GM23338 (cell line): ENCODE measurements around the gene RNF157. TPM values are rescaled to one million over a fixed set of nuclear protein-coding genes. Genes with fewer than 3 reads are reported as not detected.

Experiments used
- ATAC-seq: fragments of 200-7000 bp; cut with Tn5 transposase; 3 replicates; pipeline ENCODE4 v1.9.1; 2020
- DNase-seq: peaks from one replicate; pipeline ENCODE4 v3.0.0-alpha.2; 2015; ENCODE audit warnings: low spot score
- H2AFZ ChIP-seq: fragments of 200-600 bp; sonication (generic); 2 replicates; pipeline ENCODE4 v1.8.0; 2016; ENCODE audit warnings: antibody characterized with exemption, mild to moderate bottlenecking, moderate library complexity
- H3F3A ChIP-seq: fragments of 200-600 bp; sonication (generic); replicated peaks from 2 replicates; pipeline ENCODE4 v1.8.0; 2017; ENCODE audit warnings: antibody characterized with exemption, mixed run types, low read depth
- H3K27ac ChIP-seq: fragments of 200-600 bp; sonication (generic); 2 replicates; pipeline ENCODE4 v1.6.1; 2016; ENCODE audit warnings: low read depth
- H3K27me3 ChIP-seq: fragments of 200-600 bp; sonication (generic); 2 replicates; pipeline ENCODE4 v1.8.0; 2016; ENCODE audit warnings: mild to moderate bottlenecking, mixed run types, moderate library complexity; ENCODE audit not compliant: insufficient read depth
- H3K36me3 ChIP-seq: fragments of 200-600 bp; sonication (generic); 2 replicates; pipeline ENCODE4 v1.8.0; 2016; ENCODE audit warnings: mild to moderate bottlenecking; ENCODE audit not compliant: insufficient read depth
- H3K4me1 ChIP-seq: fragments of 200-600 bp; sonication (generic); 2 replicates; pipeline ENCODE4 v1.8.0; 2016; ENCODE audit warnings: mild to moderate bottlenecking, moderate library complexity; ENCODE audit not compliant: insufficient read depth
- H3K4me2 ChIP-seq: fragments of 200-600 bp; sonication (generic); 2 replicates; pipeline ENCODE4 v1.7.1; 2017; ENCODE audit warnings: mixed run types
- H3K4me3 ChIP-seq: fragments of 200-600 bp; sonication (generic); 2 replicates; pipeline ENCODE4 v1.6.1; 2016; ENCODE audit warnings: mixed run types
- H3K79me2 ChIP-seq: fragments of 200-600 bp; sonication (generic); replicated peaks from 2 replicates; pipeline ENCODE4 v1.8.0; 2017; ENCODE audit warnings: mild to moderate bottlenecking; ENCODE audit not compliant: insufficient read depth
- H3K9me2 ChIP-seq: fragments of 200-600 bp; sonication (generic); 2 replicates; pipeline ENCODE4 v1.8.0; 2017; ENCODE audit not compliant: insufficient read depth
- H4K20me1 ChIP-seq: fragments of 200-600 bp; sonication (generic); replicated peaks from 2 replicates; pipeline ENCODE4 v1.8.0; 2017; ENCODE audit warnings: mild to moderate bottlenecking; ENCODE audit not compliant: insufficient read depth
- H3K27ac Mint-ChIP-seq: 2 replicates; pipeline ENCODE4 v1.8.0; 2020; ENCODE audit warnings: inconsistent platforms, mild to moderate bottlenecking, moderate library complexity, mixed read lengths
- H3K27me3 Mint-ChIP-seq: 3 replicates; pipeline ENCODE4 v1.8.0; 2022; ENCODE audit warnings: low read depth, mild to moderate bottlenecking, moderate library complexity, mixed read lengths, inconsistent platforms; ENCODE audit not compliant: insufficient read depth, poor library complexity
- H3K36me3 Mint-ChIP-seq: 3 replicates; pipeline ENCODE4 v1.8.0; 2021; ENCODE audit warnings: low read depth, mild to moderate bottlenecking, inconsistent platforms, moderate library complexity, mixed read lengths
- H3K4me1 Mint-ChIP-seq: 3 replicates; pipeline ENCODE4 v1.8.0; 2020; ENCODE audit warnings: mild to moderate bottlenecking, inconsistent platforms, mixed read lengths
- H3K4me3 Mint-ChIP-seq: 3 replicates; pipeline ENCODE4 v1.8.0; 2021; ENCODE audit warnings: moderate library complexity, mild to moderate bottlenecking, inconsistent platforms, mixed read lengths
- H3K9me3 Mint-ChIP-seq: 3 replicates; pipeline ENCODE4 v1.8.0; 2020; ENCODE audit warnings: moderate library complexity, mild to moderate bottlenecking, inconsistent platforms, mixed read lengths
- CREB1 ChIP-seq: fragments of 250-450 bp; sonication (Bioruptor Pico); IDR thresholded peaks from 2 replicates; pipeline ENCODE4 v1.5.0; 2020; ENCODE audit warnings: low read depth, mild to moderate bottlenecking, moderate library complexity
- CTCF ChIP-seq, 2 experiments: fragments of 200-600 bp in 1 of 2; sonication (generic) in 1 of 2; conservative IDR thresholded peaks; 2 replicates each; pipeline versions ENCODE4 v1.5.1 to v1.6.1; 2016 to 2017; ENCODE audit warnings: antibody characterized with exemption in 2 of 2, low read depth in 2 of 2, mild to moderate bottlenecking in 2 of 2, moderate library complexity in 1 of 2
- ETS1 ChIP-seq: IDR thresholded peaks from 2 replicates; pipeline ENCODE4 v1.6.1; 2016; ENCODE audit warnings: antibody characterized with exemption
- EZH2 ChIP-seq: fragments of 200-600 bp; sonication (generic); IDR thresholded peaks from one replicate; pipeline ENCODE4 v1.8.0; 2017; ENCODE audit warnings: antibody characterized with exemption, mild to moderate bottlenecking, low read depth; ENCODE audit not compliant: unreplicated experiment
- EZH2phosphoT487 ChIP-seq: fragments of 200-600 bp; sonication (generic); IDR thresholded peaks from one replicate; pipeline ENCODE4 v1.8.1; 2018; ENCODE audit warnings: antibody characterized with exemption; ENCODE audit not compliant: unreplicated experiment
- POLR2AphosphoS5 ChIP-seq: IDR thresholded peaks from 2 replicates; pipeline ENCODE4 v1.6.1; 2016; ENCODE audit warnings: antibody characterized with exemption, low read depth
- REST ChIP-seq: IDR thresholded peaks from one replicate; pipeline ENCODE4 v1.6.1; 2018; ENCODE audit warnings: antibody characterized with exemption; ENCODE audit not compliant: unreplicated experiment
- STAT1 ChIP-seq: IDR thresholded peaks from one replicate; pipeline ENCODE4 v1.6.1; 2016; ENCODE audit warnings: antibody characterized with exemption; ENCODE audit not compliant: unreplicated experiment
- ZNF114 ChIP-seq: fragments of 250-450 bp; sonication (Bioruptor Pico); IDR thresholded peaks from 2 replicates; pipeline ENCODE4 v1.5.0; 2020; ENCODE audit warnings: mild to moderate bottlenecking, moderate library complexity
- ZNF331 ChIP-seq: fragments of 250-450 bp; sonication (Bioruptor Pico); IDR thresholded peaks from 2 replicates; pipeline ENCODE4 v1.5.0; 2020; ENCODE audit warnings: low read depth, mild to moderate bottlenecking, moderate library complexity
- polyA plus RNA-seq: library from polyadenylated mRNA; unstranded; fragments of >200 nt; fragmentation: Nextera tagmentation; extraction: Ambion mirVana; gene quantifications from 2 replicates; pipeline ENCODE4 v1.2.1, GENCODE V29; 2016
- total RNA-seq: library from RNA; depleted of rRNA; stranded (reverse); fragments of >200 nt; shearing (Covaris generic); gene quantifications from 2 replicates; pipeline ENCODE4 v1.2.3, GENCODE V29; 2014

The RNF157 gene
- total and polyA plus RNA-seq, 2 experiments from 2014 or later, result 7.8 to 11.7 TPM

GRCh38 chr17:76171706-76172105, 68.6 kb downstream of the RNF157 start:
- H3K36me3 Mint-ChIP-seq, result no peaks in the 10 kb centered on the region

GRCh38 chr17:76170114-76170513, 70.2 kb downstream of the RNF157 start:
- no peak for DNase-seq
- H3K27ac ChIP-seq, result no peak overlapping the region
- 0 out of 2 replicates have a peak, but pooled peaks cover 3% of the 10 kb centered on the region for H3F3A ChIP-seq
- no peak overlapping the region for H3K4me2 ChIP-seq
- Mint-ChIP-seq H3K4me3 (no peak overlapping the region), H3K9me3 (no peaks in the 10 kb centered on the region), H3K27me3 (no peaks in the 10 kb centered on the region), H3K36me3 (no peaks in the 10 kb centered on the region), H3K27ac (no peak overlapping the region), H3K4me1 (no peaks in the 10 kb centered on the region)
- no peaks in the 10 kb centered on the region for H3K79me2 ChIP-seq
- no peaks in the 10 kb centered on the region for H4K20me1 ChIP-seq
- no peaks in the 10 kb centered on the region for H3K36me3 ChIP-seq
- no peak overlapping the region for H3K4me3 ChIP-seq
- no peak for ATAC-seq
- H2AFZ ChIP-seq, result no peak overlapping the region
- H3K9me2 ChIP-seq, result no peaks in the 10 kb centered on the region
- H3K4me1 ChIP-seq, result peaks cover 3% of the 10 kb centered on the region; the same call in 1 of the 2 replicates
- no peaks in the 10 kb centered on the region for H3K27me3 ChIP-seq
- TF ChIP-seq EZH2, result no peak
- TF ChIP-seq POLR2AphosphoS5, result no peak
- TF ChIP-seq ZNF331 (CRISPR knock-in tag), result no peak
- no peak for TF ChIP-seq STAT1
- no peak for TF ChIP-seq EZH2phosphoT487
- no peak for TF ChIP-seq ETS1
- TF ChIP-seq REST, result no peak

More at GRCh38 chr17:76171706-76172105, 68.6 kb downstream of the RNF157 start:
- H3K4me3 ChIP-seq, result no peak overlapping the region
- ATAC-seq (no peak), DNase-seq (no peak)
- no peaks in the 10 kb centered on the region for H3K27me3 ChIP-seq
- Mint-ChIP-seq H3K4me1 (peaks cover 9% of the 10 kb centered on the region), H3K4me3 (no peak overlapping the region), H3K27me3 (peaks cover 3% of the 10 kb centered on the region), H3K9me3 (no peaks in the 10 kb centered on the region), H3K27ac (no peak overlapping the region)
- H2AFZ ChIP-seq, result no peak overlapping the region
- TF ChIP-seq CTCF (conservative IDR thresholded peaks at IDR 0.05; ENCODE audit: low read depth in 2 of 2), result no peak
- no peak for TF ChIP-seq ETS1
- no peak for TF ChIP-seq ZNF114 (CRISPR knock-in tag)
- TF ChIP-seq POLR2AphosphoS5, result no peak
- no peak for TF ChIP-seq CREB1 (CRISPR knock-in tag)
- no peaks in the 10 kb centered on the region for H3K36me3 ChIP-seq
- H3K9me2 ChIP-seq, result no peaks in the 10 kb centered on the region
- H3K4me2 ChIP-seq, result no peak overlapping the region
- peaks cover 8% of the 10 kb centered on the region for H3K4me1 ChIP-seq
- H4K20me1 ChIP-seq, result no peaks in the 10 kb centered on the region
- no peaks in the 10 kb centered on the region for H3K79me2 ChIP-seq
- H3K27ac ChIP-seq, result no peak overlapping the region
- H3F3A ChIP-seq, result no peaks in the 10 kb centered on the region; the same call in 1 of the 2 replicates
